AG04449 (cell line): ENCODE measurements around the gene SNTB2.

Experiments used
- CTCF ChIA-PET: fragments of 350-600 bp; formaldehyde crosslinking; extraction: SDS; loops from one replicate; lab custom pipeline; 2021; ENCODE audit warnings: antibody characterized with exemption; lab: Yijun Ruan, JAX
- POLR2A ChIA-PET: fragments of 400-600, 350-600 bp; formaldehyde crosslinking; extraction: SDS; loops from one replicate; lab custom pipeline; 2020; ENCODE audit warnings: antibody characterized with exemption, inconsistent platforms; lab: Yijun Ruan, JAX
- DNase-seq: peaks from one replicate; pipeline ENCODE4 v3.0.0-alpha.2; 2010; ENCODE audit warnings: low read depth, low spot score
- H3K4me3 ChIP-seq: 2 replicates; pipeline ENCODE4 v1.5.1; 2011; ENCODE audit warnings: low read depth, mild to moderate bottlenecking, control low read depth, low read length
- TF ChIP-seq, protein P1 (sequence below): IDR thresholded peaks from one replicate; pipeline ENCODE4 v1.5.1; 2011; ENCODE audit warnings: mild to moderate bottlenecking, moderate library complexity, low read length, control low read depth, inconsistent platforms; ENCODE audit not compliant: insufficient read depth; ENCODE audit errors: missing control alignments

The SNTB2 gene

DNA sequence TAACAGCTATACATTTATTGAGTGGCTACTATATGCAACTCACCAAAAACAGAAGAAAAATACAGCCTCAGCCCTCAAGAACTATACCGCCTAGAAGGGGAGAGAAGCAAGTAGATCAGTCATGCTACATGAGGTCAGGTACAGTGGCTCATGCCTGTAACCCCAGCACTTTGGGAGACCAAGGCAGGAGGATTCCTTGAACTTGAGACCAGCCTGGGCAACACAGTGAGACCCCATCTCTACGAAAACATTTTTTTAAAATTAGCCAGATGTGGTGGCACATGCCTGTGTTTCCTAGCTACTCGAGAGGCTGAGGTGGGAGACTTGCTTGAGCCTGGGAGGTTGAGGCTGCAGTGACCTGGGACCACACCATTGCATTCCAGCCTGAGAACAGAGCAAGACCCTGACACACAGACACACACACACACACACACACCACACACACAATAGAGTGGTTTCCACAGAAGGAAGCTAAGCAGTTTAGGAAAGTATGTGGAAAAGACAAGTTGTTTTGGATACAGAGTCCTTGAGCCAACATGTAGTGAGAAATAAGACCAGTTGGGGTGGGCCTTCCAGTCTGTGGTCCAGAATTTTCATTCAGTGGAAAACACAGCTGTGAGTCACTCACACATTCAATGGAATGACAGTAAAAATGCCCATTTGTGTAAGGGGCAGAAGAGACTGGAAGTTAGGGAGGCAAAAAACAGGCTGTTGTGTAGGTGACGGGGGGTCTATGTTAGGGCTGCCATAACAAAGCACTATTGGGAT lies 10.7 kb upstream of the SNTB2 start:
- CTCF ChIA-PET = interaction anchor here (0.7 to 1.6 kb wide), 6 partner anchors 9 to 112 kb away, joined by 3 to 7 read pairs (median 4); no protein-coding TSS in a partner anchor
- no peak for DNase-seq
- H3K4me3 ChIP-seq = no peak overlapping the region
- TF ChIP-seq, protein P1, sequence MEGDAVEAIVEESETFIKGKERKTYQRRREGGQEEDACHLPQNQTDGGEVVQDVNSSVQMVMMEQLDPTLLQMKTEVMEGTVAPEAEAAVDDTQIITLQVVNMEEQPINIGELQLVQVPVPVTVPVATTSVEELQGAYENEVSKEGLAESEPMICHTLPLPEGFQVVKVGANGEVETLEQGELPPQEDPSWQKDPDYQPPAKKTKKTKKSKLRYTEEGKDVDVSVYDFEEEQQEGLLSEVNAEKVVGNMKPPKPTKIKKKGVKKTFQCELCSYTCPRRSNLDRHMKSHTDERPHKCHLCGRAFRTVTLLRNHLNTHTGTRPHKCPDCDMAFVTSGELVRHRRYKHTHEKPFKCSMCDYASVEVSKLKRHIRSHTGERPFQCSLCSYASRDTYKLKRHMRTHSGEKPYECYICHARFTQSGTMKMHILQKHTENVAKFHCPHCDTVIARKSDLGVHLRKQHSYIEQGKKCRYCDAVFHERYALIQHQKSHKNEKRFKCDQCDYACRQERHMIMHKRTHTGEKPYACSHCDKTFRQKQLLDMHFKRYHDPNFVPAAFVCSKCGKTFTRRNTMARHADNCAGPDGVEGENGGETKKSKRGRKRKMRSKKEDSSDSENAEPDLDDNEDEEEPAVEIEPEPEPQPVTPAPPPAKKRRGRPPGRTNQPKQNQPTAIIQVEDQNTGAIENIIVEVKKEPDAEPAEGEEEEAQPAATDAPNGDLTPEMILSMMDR = no peak
- POLR2A ChIA-PET = no interaction called here

DNA sequence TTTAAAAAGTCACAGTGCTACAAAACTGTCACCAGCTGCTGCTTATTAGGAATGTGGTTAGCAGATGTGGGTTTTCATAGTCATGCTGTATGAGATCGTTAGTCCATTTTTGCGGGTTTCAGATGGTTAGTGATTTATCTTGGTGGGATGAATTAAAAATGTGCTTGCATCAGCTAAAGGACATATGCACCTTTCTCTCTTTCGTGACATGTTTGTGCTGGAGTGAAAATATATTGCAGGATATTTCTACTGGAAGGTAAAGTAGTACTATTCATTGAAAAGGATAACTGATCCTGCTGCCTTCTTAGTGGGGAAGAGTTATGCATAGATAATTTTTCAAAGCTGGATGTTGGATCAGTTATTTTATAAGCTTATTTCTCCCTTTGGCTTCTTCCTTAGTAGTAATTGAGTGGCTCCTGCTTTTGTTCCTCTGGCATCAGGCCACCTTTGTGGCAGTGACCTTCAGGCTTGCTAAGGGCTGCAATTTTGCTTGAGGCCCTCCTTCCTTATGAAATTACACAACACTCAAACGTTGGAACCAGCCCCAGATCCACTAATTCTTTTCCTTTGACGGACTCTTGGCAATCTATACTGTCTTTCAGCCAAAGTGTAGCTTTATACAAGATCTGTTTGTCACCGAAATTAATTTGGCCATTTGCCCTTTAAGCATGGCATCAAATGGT lies 7.5 kb upstream of the SNTB2 start:
- POLR2A ChIA-PET = interaction anchor here (0.5 to 1.0 kb wide), 2 partner anchors 12 to 109 kb away, joined by 3 to 7 read pairs; no protein-coding TSS in a partner anchor
- DNase-seq = peak; percentile 54

DNA sequence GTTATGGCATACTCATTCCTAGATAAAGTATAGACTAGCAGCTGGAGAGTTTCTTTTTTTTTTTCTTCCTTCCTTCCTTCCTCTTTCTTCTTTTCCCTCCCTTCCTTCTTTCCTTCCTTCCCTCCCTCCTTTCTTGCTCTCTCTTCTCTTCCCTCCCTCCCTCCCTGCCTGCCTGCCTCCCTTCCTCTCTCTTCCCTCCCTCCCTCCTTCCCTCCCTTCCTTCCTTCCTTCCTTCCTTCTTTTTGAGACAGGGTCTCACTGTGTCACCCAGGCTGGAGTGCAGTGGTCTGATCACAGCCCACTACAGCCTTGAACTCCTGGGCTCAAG lies 7.0 kb upstream of the SNTB2 start:
- POLR2A ChIA-PET = interaction anchor here (1.0 kb wide), 1 partner anchor 13 kb away, joined by 3 read pairs; no protein-coding TSS in a partner anchor
- CTCF ChIA-PET = interaction anchor here (1.2 to 2.0 kb wide), 3 partner anchors 106 to 158 kb away, joined by 5 to 9 read pairs (median 8); no protein-coding TSS in a partner anchor
- DNase-seq = no peak
- TF ChIP-seq, protein P1 = no peak
- H3K4me3 ChIP-seq = no peak overlapping the region

More for the DNA sequence above, 7.5 kb upstream of the SNTB2 start:
- TF ChIP-seq, protein P1 = no peak
- CTCF ChIA-PET = interaction anchor here (1.2 to 2.0 kb wide), 4 partner anchors 22 to 159 kb away, joined by 4 to 9 read pairs (median 6); no protein-coding TSS in a partner anchor
- H3K4me3 ChIP-seq = no peak overlapping the region

DNA sequence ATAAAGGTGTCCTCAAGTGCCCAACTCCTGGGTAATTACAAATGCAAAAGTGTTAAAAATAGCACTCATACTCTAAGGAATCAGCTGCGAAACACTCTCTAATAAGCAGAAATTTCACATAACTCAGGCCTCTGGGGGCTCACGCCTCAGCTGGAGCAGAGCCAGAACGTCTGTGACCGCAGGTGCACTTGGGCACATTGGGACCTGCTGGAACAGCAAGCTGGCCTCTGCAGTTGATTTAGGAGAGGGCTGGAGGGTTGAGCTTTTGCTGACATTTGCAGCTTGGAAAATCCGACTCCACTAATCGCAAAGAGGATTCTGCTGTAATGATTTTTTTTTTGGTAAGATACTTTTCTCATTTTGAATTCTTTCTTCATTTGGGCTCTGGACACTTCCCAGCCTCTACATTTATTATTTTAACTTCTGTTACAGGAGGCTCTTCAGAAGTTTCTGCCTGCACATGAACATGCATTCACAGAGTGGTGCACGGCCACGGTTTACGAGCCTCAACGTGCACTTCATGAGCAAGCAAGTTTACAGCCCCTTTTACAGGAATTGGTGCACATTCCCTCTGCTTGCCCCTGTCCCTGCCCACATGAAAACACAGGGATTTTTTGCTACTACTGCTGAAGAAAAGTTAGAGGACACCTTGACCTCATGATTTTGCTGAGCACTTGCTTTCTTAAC lies 4.1 kb upstream of the SNTB2 start:
- CTCF ChIA-PET = interaction anchor here (1.3 kb wide), 1 partner anchor 103 kb away, joined by 3 read pairs; no protein-coding TSS in a partner anchor
- POLR2A ChIA-PET = no interaction called here
- no peak for DNase-seq

DNA sequence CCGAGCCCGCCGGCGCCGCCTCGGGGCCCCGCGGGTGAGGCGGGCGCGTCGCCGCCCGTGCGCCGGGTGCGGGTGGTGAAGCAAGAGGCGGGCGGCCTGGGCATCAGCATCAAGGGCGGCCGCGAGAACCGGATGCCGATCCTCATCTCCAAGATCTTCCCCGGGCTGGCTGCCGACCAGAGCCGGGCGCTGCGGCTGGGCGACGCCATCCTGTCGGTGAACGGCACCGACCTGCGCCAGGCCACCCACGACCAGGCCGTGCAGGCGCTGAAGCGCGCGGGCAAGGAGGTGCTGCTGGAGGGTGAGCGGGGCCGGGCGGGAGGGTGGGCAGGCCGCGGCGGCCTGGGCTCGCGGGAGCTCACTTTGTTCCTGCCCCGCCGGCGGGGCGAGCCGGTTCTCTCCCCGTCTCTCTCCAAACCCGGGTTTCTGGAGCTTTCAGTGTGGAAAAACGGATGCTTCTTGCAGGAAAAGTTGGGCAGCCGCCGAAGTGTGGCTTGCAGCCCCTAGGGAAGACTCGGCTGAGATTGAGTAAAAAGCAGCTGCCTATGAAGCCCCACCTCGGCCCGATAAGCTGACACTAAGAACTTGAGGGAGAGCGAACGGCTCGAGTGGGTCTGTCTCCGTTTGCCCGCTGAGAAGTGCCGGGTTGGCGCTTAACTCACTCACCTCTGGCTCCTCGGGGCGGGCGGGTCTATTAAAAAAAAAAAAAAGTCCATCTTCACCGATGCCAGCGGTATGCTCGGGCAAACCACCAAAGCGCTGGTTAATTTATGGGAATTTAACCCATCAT lies 677 bp downstream of the SNTB2 start:
- H3K4me3 ChIP-seq = peak overlapping the region; percentile 76
- POLR2A ChIA-PET = interaction anchor here (0.8 to 1.5 kb wide), 3 partner anchors 21 to 151 kb away, joined by 3 to 4 read pairs (median 4); partner anchors contain the start of genes COG8 and NIP7
- CTCF ChIA-PET = interaction anchor here (0.8 to 3.2 kb wide), 6 partner anchors 38 to 285 kb away, joined by 3 to 25 read pairs (median 4); no protein-coding TSS in a partner anchor
- DNase-seq = no peak
- TF ChIP-seq, protein P1 = no peak

More for the DNA sequence above, 4.1 kb upstream of the SNTB2 start:
- no peak overlapping the region for H3K4me3 ChIP-seq
- TF ChIP-seq, protein P1 = no peak
